Sciatic nerve (tissue), 2 donors: ENCODE results near the gene ANK3. TPM values are rescaled to one million over a fixed set of nuclear protein-coding genes. Genes with fewer than 3 reads are reported as not detected.
A peak's percentile ranks its signal among the peaks of the same experiment; 100 is the strongest.
"Not testable (repeated sequence)": the region's sequence is repeated elsewhere in the genome, so short reads cannot be mapped to it uniquely, and the experiment has no call there.

Experiments used
- ATAC-seq: fragments of 200-7000 bp; cut with Tn5 transposase; one replicate; pipeline ENCODE4 v1.9.1; 2020; ENCODE audit warnings: mild to moderate bottlenecking, moderate library complexity
- DNase-seq: peaks from one replicate; pipeline ENCODE4 v3.0.0-alpha.2; 2020; ENCODE audit warnings: low spot score
- intact Hi-C: fragments of 100-400 bp; cut with DNase I; formaldehyde crosslinking; loops from one replicate; pipeline ENCODE4 v1.14.2; 2022
- total RNA-seq: library from RNA; stranded (reverse); fragmentation: NEBNext Ultra II Directional; extraction: Animal tissue kit (Norgen Biotek cat#: 25700); gene quantifications from one replicate; pipeline ENCODE4 v1.2.1, GENCODE V29; 2021
- donor health status: DM: no; HTN: no; CAD: no.
- donor health status: DM: no; HTN: no; CAD: no.

The ANK3 gene
- total RNA-seq, 1 donor from 2014 or later, result 203 TPM

DNA sequence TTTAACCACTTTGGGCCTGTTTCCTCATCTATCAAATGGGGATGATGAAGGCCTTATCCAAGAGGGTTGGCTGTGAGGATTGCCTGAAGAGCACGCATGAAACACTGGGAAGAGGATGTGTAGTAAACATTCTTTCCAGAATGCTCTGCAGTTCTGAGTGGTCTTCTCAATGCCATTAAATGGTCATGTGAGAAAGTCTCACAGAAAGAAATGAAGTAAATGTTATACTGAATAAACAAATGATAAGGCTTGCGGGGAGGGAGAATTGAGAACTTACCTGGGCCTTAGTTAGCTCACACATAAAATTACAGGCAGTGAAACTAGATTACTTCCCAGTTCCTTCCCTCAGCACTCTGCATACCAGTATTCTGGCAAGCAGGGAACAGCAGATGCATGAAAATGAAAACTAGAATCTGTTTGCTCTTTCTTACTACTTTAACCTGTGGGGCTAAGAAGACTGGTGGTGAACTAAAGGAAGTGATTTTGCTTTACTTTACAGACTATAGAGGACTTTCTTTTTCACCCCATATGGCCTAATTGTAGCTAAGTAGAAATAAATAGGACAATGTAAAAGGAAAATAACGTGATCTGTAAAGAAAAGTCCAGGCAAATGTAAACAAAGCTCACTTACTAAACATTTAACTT, 348.1 kb downstream of the ANK3 start:
- intact Hi-C loops, result no loop called here
- ATAC-seq, result no peak
- DNase-seq, result no peak

DNA sequence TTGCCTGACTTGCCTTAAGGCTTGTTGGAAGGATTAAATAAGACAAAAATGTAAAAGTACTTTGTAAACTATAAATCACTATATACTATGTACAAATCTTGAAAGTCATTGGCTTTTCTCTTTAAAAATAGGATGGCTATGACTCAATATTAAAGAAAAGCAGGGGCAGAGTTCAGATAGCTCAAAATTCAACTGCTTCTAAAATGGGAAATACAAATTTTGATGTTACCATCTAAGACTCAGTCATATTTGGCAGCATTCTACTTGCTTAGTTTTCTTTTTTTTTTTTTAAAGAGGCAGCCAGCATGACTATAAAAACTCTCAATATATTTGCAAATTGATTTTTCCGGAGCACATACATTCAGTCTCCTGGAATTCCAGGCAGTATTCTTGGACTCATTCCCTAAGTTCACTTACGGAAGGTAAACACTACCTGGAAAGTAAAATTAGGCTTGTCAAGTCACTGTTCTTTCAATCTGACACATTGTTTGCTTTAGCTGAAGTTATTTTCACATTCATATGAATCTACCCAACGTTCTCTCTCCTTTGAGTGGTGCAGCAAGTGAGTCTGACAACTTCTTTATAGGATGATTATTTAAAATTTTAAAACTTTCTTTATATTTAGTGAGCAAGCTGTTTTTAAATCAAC, 349.5 kb downstream of the ANK3 start:
- no peak for DNase-seq
- ATAC-seq, result peak; percentile 22
- intact Hi-C loops, result no loop called here

DNA sequence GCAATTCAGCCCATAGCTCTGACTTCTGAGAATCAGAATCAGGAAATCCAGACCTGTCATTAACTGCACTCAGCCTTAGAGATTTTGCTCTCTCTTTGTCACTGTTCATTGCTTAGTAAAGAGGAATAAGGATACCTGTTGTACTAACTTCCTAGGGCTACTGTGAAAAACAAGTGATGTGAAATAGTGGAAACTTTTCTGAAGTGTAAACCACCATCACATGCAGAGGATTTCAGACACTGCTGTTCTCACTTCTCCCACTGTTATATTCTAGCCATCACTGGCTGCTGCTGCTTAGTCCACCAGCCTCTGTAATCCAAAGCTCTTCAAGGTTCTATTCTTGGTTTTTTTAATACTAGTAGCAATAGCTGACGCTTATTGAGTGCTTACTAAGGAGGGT, 353.7 kb downstream of the ANK3 start:
- no peak for DNase-seq
- intact Hi-C loops, result no loop called here
- ATAC-seq, result no peak

- intact Hi-C loops, ATAC-seq, DNase-seq: not testable (repeated sequence)
Measured at GRCh38 chr10:60035375-60035774, 354.3 kb downstream of the ANK3 start.

- ATAC-seq (peak; percentile 93), DNase-seq (peak; percentile 62)
- intact Hi-C loops, result no loop called here
Measured at GRCh38 chr10:60032723-60033122, 357.0 kb downstream of the ANK3 start.

DNA sequence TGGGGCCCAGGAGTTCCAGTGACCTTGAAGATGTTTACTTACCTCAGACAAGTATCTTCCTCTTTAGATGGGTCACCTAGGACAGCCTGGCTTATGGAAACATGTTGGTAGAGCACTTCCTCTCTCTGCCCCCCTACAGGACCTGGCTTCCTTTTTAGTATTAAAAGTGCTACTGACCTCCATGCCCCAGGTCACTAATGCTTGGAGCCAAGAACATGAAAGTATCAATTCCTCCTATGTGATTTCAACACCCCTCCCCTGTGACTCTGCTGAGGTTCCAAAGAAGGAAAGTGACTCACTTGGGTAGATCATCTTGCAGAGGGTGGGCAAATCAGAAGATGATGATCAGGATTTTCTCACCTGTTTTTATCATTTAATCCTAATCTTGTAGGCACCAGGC, 358.0 kb downstream of the ANK3 start:
- intact Hi-C loops, result no loop called here
- DNase-seq, result no peak
- ATAC-seq, result peak; percentile 56

- no peak for ATAC-seq
- intact Hi-C loops, result no loop called here
- DNase-seq, result no peak
Measured at GRCh38 chr10:60031183-60031582, 358.5 kb downstream of the ANK3 start.

- no peak for DNase-seq
- intact Hi-C loops, result no loop called here
- no peak for ATAC-seq
Measured at GRCh38 chr10:60029475-60029874, 360.2 kb downstream of the ANK3 start.

DNA sequence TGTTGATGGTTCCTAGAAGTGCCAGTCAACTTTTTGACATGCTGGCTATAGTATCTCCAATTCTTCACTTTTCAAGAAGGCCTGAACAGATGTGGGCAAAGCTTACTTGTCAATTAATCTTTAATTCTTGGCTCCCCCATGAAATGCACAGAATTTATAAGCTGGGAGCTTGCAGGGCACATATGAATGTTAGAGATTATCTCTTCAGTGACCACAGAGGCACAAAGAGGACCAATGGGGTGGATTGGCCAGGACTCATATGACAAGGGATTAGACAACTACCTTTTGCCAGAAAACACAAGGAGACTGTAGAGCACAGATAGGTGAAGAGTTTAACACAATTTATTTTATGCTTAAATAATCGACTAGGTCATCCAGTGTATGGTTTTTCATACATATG, 361.6 kb downstream of the ANK3 start:
- no peak for ATAC-seq
- intact Hi-C loops, result no loop called here
- DNase-seq, result no peak

DNA sequence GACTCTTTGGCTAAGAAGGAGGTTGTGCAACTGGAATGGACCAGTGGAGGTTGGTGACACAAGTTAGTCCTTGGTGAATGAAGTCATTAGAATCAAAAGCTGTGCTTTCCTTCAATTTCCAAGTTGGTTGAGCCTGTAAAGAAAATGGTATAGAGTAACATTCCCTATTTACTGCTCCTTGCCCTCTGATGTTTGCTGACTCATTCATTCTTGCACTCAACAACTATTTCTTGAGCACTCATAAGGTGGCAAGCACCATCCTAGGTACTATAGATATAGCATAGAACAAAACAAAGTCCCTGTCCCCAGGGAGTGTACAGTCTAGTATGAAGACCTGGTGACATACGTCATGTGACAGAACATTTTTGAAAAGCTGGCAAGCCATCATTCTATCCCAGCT, 364.4 kb downstream of the ANK3 start:
- DNase-seq, result no peak
- no peak for ATAC-seq
- intact Hi-C loops, result no loop called here

- intact Hi-C loops, result no loop called here
- DNase-seq (no peak), ATAC-seq (no peak)
Measured at GRCh38 chr10:60024506-60024905, 365.2 kb downstream of the ANK3 start.

GRCh38 chr10:60023155-60023877, 366.4 kb downstream of the ANK3 start:
- ATAC-seq, result no peak
- DNase-seq, result no peak
- intact Hi-C loops, result no loop called here

DNA sequence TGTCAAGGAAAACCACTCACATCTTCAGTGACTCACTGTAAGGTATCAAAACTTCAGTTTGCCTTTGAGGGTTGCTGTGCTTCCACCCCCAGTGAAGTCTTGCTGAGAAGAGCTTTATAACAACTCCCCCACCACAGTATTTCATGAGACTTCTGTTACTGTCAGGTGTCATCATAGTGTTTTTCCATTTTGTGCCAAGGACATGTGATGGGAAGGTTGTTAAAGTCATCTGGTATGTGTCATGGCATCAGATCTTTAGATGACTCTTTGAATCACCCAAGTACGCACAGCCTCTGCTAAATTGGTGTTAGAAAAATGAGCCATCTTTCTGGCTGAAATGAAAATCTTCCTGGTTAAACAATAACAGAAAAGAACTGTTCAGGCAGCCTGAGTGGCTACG, 368.3 kb downstream of the ANK3 start:
- no peak for ATAC-seq
- no peak for DNase-seq
- intact Hi-C loops, result no loop called here

DNA sequence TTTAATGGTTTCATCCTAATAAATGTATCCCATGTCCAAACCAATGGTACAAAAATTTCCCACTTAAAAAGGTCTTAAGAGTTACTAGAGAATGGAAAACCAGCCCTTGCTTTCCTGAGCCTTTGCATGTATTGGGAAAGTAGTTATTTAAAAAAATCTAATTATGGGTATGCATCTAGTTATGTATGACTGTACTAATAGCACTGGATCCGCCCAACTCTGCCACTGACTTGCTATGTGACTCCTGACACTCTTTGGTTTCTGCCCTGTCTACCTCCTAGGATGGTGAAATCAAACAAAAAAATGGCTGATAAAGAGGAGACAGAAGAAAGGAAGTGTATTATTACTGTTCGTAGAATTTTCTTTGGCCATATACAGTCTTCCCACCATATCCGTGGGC, 372.9 kb downstream of the ANK3 start:
- no peak for ATAC-seq
- DNase-seq, result no peak
- intact Hi-C loops, result no loop called here

DNA sequence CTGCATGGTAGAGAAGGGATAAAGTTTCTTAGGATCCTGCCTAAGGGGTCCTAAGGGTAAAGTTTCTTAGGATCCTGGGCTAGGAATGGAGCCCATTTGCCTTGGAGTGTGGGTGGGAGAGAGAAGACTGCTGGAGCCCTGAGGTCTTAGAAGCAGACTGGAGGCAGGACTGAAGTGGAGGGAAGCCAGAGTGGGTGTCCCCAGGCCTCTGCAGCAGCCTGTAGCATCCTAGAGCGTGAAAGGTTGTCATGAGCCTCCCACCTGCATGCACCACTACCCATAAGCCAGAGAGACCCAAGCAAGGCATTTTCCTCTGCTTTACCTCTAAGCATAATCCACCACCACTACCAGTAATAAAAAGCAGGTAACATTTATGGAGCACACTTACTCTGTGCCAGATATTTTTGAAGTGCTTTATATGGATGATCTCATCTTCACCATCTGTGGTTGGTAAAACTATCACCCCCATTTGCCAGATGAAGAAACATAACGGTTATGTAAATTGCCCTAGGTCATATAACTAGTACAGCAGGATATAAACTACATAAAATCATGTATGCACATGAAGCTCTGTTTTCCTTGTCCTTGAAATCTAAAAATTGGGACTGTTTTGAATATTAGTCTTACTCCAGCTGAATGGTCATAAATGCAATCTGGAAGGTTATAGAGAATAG, 379.8 kb downstream of the ANK3 start:
- no peak for DNase-seq
- intact Hi-C loops, result no loop called here
- no peak for ATAC-seq

- intact Hi-C loops, result no loop called here
- no peak for DNase-seq
- ATAC-seq, result no peak
Measured at GRCh38 chr10:60009276-60009675, 380.4 kb downstream of the ANK3 start.

DNA sequence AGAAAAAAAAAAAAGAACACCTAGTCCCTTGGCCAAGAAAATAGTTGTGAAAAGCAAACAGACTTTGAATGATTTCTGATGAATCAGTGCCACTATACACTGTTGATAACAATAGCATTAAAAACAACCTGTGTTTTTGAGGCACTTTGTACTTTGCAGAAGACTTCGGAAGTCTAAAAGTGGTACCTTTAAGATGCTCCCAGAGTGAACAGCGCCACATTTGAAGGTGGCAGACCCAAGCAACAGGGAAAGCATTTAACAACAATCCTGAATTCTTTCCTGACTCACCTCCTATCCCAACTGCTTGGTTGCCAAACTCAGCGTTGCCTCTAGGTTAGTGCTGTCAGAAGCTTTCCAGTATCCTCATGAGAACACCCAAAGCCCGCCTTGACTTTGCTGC, 380.9 kb downstream of the ANK3 start:
- DNase-seq, result no peak
- intact Hi-C loops, result no loop called here
- no peak for ATAC-seq

DNA sequence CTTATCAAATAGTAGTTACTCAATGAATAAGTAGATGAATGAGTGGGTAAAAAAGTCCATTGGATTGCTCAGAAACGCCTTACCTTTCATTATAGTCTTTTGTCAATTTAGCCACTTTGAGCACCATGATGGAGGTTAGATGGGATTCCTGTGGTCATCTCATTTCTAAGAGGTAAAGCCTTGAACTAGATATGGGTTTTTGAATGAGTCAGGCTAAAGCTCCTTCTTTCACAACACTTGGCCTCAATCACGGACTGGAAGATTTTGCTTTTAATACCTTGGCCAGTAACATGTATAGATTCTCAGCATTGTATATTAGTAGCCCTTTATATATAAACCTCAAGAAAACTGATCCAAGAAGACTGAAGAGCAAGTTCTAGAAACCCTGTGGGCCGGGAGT, 383.6 kb downstream of the ANK3 start:
- no peak for DNase-seq
- intact Hi-C loops, result no loop called here
- no peak for ATAC-seq

- DNase-seq, result peak; percentile 59
- no peak for ATAC-seq
- intact Hi-C loops, result no loop called here
Measured at GRCh38 chr10:60003651-60004523, 385.8 kb downstream of the ANK3 start.
